CD4-positive, alpha-beta T cell treated with Interferon alpha-2 for 1 hour (primary cell): ENCODE measurements around the gene SPATS1.
"Not testable (repeated sequence)": the region's sequence is repeated elsewhere in the genome, so short reads cannot be mapped to it uniquely, and the experiment has no call there.

Experiments
- DNase-seq, 2 donors: peaks; one replicate each; pipeline ENCODE4 v3.0.0-alpha.2; 2020 to 2022

The SPATS1 gene

GRCh38 chr6:44311767-44312166 lies 30.7 kb upstream of the SPATS1 start:
- no peak for DNase-seq

- peak; percentile 89 to 94 for DNase-seq
Measured at GRCh38 chr6:44312901-44313788, 29.3 kb upstream of the SPATS1 start, which contains the start of gene AARS2. AARS2 (minus strand) TSS chr6:44313347; CDS start chr6:44313323, 24 bp downstream.

- not testable (repeated sequence) for DNase-seq
Measured at GRCh38 chr6:44314657-44315056, 27.8 kb upstream of the SPATS1 start.

- no peak for DNase-seq
Measured at GRCh38 chr6:44315516-44315915, 26.9 kb upstream of the SPATS1 start.

- no peak for DNase-seq
Measured at GRCh38 chr6:44315951-44316350, 26.5 kb upstream of the SPATS1 start.

- DNase-seq, result no peak
Measured at GRCh38 chr6:44316481-44316880, 26.0 kb upstream of the SPATS1 start.

GRCh38 chr6:44317136-44317631 lies 25.3 kb upstream of the SPATS1 start:
- not testable (repeated sequence) for DNase-seq

- no peak for DNase-seq
Measured at GRCh38 chr6:44321210-44321609, 21.2 kb upstream of the SPATS1 start.

GRCh38 chr6:44327096-44327495 lies 15.4 kb upstream of the SPATS1 start:
- DNase-seq, result no peak

GRCh38 chr6:44327760-44328159 lies 14.7 kb upstream of the SPATS1 start:
- no peak for DNase-seq

GRCh38 chr6:44328203-44328602 lies 14.2 kb upstream of the SPATS1 start:
- DNase-seq, result not testable (repeated sequence)

- DNase-seq, result no peak
Measured at GRCh38 chr6:44329858-44330257, 12.6 kb upstream of the SPATS1 start.

GRCh38 chr6:44332585-44332984 lies 9.9 kb upstream of the SPATS1 start:
- no peak for DNase-seq

- DNase-seq, result no peak
Measured at GRCh38 chr6:44333273-44333919, 9.1 kb upstream of the SPATS1 start.

- no peak for DNase-seq
Measured at GRCh38 chr6:44333942-44334341, 8.5 kb upstream of the SPATS1 start.

- DNase-seq, result no peak
Measured at GRCh38 chr6:44335631-44336030, 6.8 kb upstream of the SPATS1 start.

GRCh38 chr6:44338228-44339122 lies 4.0 kb upstream of the SPATS1 start:
- peak; percentile 65 to 76 for DNase-seq

GRCh38 chr6:44339301-44339700 lies 3.1 kb upstream of the SPATS1 start:
- DNase-seq, result no peak

- DNase-seq, result no peak
Measured at GRCh38 chr6:44339763-44340625, 2.5 kb upstream of the SPATS1 start.

- DNase-seq, result no peak
Measured at GRCh38 chr6:44341095-44341890, 1.2 kb upstream of the SPATS1 start.

GRCh38 chr6:44342052-44342451 lies 398 bp upstream of the SPATS1 start:
- DNase-seq, result no peak
